Tibial artery (tissue), 4 donors: Measurements from ENCODE around the gene RAB4A.
"Not testable (repeated sequence)": the region's sequence is repeated elsewhere in the genome, so short reads cannot be mapped to it uniquely, and the experiment has no call there.

ENCODE experiments used
- DNase-seq, 2 donors: peaks; one replicate each; pipeline ENCODE4 v3.0.0-alpha.2; 2019
- H3K27ac ChIP-seq, 2 donors: fragments of 200-600 bp; sonication (generic) in 1 of 2; 1 replicate in 1 of 2; 2 replicates in 1 of 2; pipeline ENCODE4 v1.5.1; 2018 to 2019; ENCODE audit warnings: mild to moderate bottlenecking in 1 of 2
- H3K27me3 ChIP-seq, 2 donors: fragments of 200-600 bp; sonication (generic) in 1 of 2; one replicate each; pipeline versions ENCODE4 v1.5.1 to v1.6.0; 2016 to 2019
- H3K36me3 ChIP-seq, 3 donors: fragments of 200-600 bp; sonication (generic) in 2 of 3; one replicate each; pipeline ENCODE4 v1.5.1; 2016 to 2019; ENCODE audit warnings: mild to moderate bottlenecking in 2 of 3
- H3K4me1 ChIP-seq, 4 donors: fragments of 200-600 bp; sonication (generic) in 2 of 4; 1 replicate in 3 of 4; 2 replicates in 1 of 4; pipeline ENCODE4 v1.5.1; 2016 to 2019
- H3K4me3 ChIP-seq, 2 donors: fragments of 200-600 bp; sonication (generic) in 1 of 2; 1 replicate in 1 of 2; 2 replicates in 1 of 2; pipeline ENCODE4 v1.5.1; 2018 to 2019; ENCODE audit warnings: mild to moderate bottlenecking in 2 of 2
- H3K9me3 ChIP-seq, 3 donors: fragments of 200-600 bp; sonication (generic) in 1 of 3; one replicate each; pipeline ENCODE4 v1.5.1; 2016 to 2019
- CTCF ChIP-seq, 2 experiments: fragments of 200-600 bp in 1 of 2; fragments of 450-650 bp in 1 of 2; IDR thresholded peaks; one replicate each; pipeline ENCODE4 v1.5.1; 2017 to 2019; ENCODE audit warnings: antibody characterized with exemption in 2 of 2, mild to moderate bottlenecking in 1 of 2, moderate library complexity in 1 of 2
- intact Hi-C: fragments of 100-400 bp; cut with DNase I; formaldehyde crosslinking; loops from one replicate; pipeline ENCODE4 v1.15.0; 2023; ENCODE audit warnings: low total_unique reads

Gene RAB4A

GRCh38 chr1:229285440-229285839, 14.5 kb downstream of the RAB4A start:
- Histone ChIP-seq H3K9me3 (no peaks in the 10 kb centered on the region), H3K27me3 (no peaks in the 10 kb centered on the region), H3K4me1 (peaks cover 0 to 15% (median 6%) of the 10 kb centered on the region in 4 donors), H3K4me3 (no peak overlapping the region), H3K27ac (no peak overlapping the region), H3K36me3 (peaks cover 12 to 18% (median 12%) of the 10 kb centered on the region in 3 donors)
- TF ChIP-seq CTCF (IDR thresholded peaks at IDR 0.05): no peak
- DNase-seq: no peak
- intact Hi-C loops: no loop called here

GRCh38 chr1:229286099-229286766, 15.3 kb downstream of the RAB4A start:
- H3K4me3 ChIP-seq: no peak overlapping the region
- no peaks in the 10 kb centered on the region for H3K27me3 ChIP-seq
- DNase-seq: no peak
- peaks cover 12 to 26% (median 20%) of the 10 kb centered on the region in 3 donors for H3K36me3 ChIP-seq
- peaks cover 0 to 15% (median 6%) of the 10 kb centered on the region in 4 donors for H3K4me1 ChIP-seq
- TF ChIP-seq CTCF (IDR thresholded peaks at IDR 0.05): no peak
- intact Hi-C loops: no loop called here
- no peaks in the 10 kb centered on the region for H3K9me3 ChIP-seq
- H3K27ac ChIP-seq: no peak overlapping the region

GRCh38 chr1:229287267-229287666, 16.4 kb downstream of the RAB4A start:
- TF ChIP-seq CTCF (IDR thresholded peaks at IDR 0.05): no peak
- intact Hi-C loops: no loop called here
- Histone ChIP-seq H3K4me1 (peaks cover 0 to 15% (median 6%) of the 10 kb centered on the region in 4 donors), H3K27ac (no peak overlapping the region), H3K36me3 (peaks cover 12 to 30% (median 24%) of the 10 kb centered on the region in 3 donors), H3K4me3 (no peak overlapping the region), H3K9me3 (no peaks in the 10 kb centered on the region), H3K27me3 (no peaks in the 10 kb centered on the region)
- no peak for DNase-seq

GRCh38 chr1:229288516-229288915, 17.6 kb downstream of the RAB4A start:
- no peak overlapping the region for H3K27ac ChIP-seq
- no peak overlapping the region for H3K4me3 ChIP-seq
- no peak for DNase-seq
- peaks cover 0 to 8% (median 2%) of the 10 kb centered on the region in 4 donors for H3K4me1 ChIP-seq
- H3K9me3 ChIP-seq: no peaks in the 10 kb centered on the region
- intact Hi-C loops: no loop called here
- H3K27me3 ChIP-seq: no peaks in the 10 kb centered on the region
- no peak for TF ChIP-seq CTCF (IDR thresholded peaks at IDR 0.05)
- peaks cover 16 to 37% (median 24%) of the 10 kb centered on the region in 3 donors for H3K36me3 ChIP-seq

- DNase-seq, H3K4me1 ChIP-seq, H3K9me3 ChIP-seq, H3K4me3 ChIP-seq, H3K27ac ChIP-seq, H3K27me3 ChIP-seq, intact Hi-C loops: not testable (repeated sequence)
- H3K36me3 ChIP-seq: peaks cover 16 to 46% (median 29%) of the 10 kb centered on the region in 3 donors
Observed at GRCh38 chr1:229291686-229292085, 20.8 kb downstream of the RAB4A start.

- Histone ChIP-seq H3K36me3 (peaks cover 31 to 55% (median 35%) of the 10 kb centered on the region in 3 donors), H3K9me3 (no peaks in the 10 kb centered on the region), H3K4me3 (no peak overlapping the region), H3K27ac (no peak overlapping the region), H3K4me1 (no peaks in the 10 kb centered on the region), H3K27me3 (no peaks in the 10 kb centered on the region)
- intact Hi-C loops: no loop called here
- TF ChIP-seq CTCF (IDR thresholded peaks at IDR 0.05): no peak
- DNase-seq: no peak
Observed at GRCh38 chr1:229293528-229294204, 22.8 kb downstream of the RAB4A start.
